A549 (cell line): ENCODE data around the gene LRRC8A. TPM values are rescaled to one million over a fixed set of nuclear protein-coding genes. Genes with fewer than 3 reads are reported as not detected.

Source experiments
- ATAC-seq, 2 experiments: fragments of 200-7000 bp in 1 of 2; fragments of >200 bp in 1 of 2; cut with Nextera tagmentation in 1 of 2; cut with Tn5 transposase in 1 of 2; 3 replicates each; pipeline versions ENCODE4 v1.8.0 to v1.9.1; 2018 to 2020; ENCODE audit warnings: mild to moderate bottlenecking in 1 of 2, moderate library complexity in 1 of 2
- CTCF ChIA-PET: fragments of 300-600 bp; sonication (Branson Sonifier 250); formaldehyde crosslinking; extraction: SDS; loops from one replicate; lab custom pipeline; 2021; ENCODE audit warnings: antibody characterized with exemption, inconsistent platforms; lab: Yijun Ruan, JAX
- POLR2A ChIA-PET: fragments of 350-600 bp; formaldehyde crosslinking; extraction: SDS; loops from one replicate; lab custom pipeline; 2021; ENCODE audit warnings: antibody characterized with exemption, inconsistent platforms; lab: Yijun Ruan, JAX
- DNase-seq, 2 experiments: peaks; one replicate each; pipeline versions ENCODE4 v3.0.0 to v3.0.0-alpha.2; 2011 to 2016; ENCODE audit warnings: low read depth in 1 of 2, low spot score in 1 of 2
- FAIRE-seq: peaks from 2 replicates; lab custom pipeline; 2011; peaks lifted over from hg19 to GRCh38; lab: Jason Lieb, UNC
- H3K27ac ChIP-seq, 2 experiments: fragments of >200 bp; sonication (Bioruptor Twin); formaldehyde crosslinking; 3 replicates each; pipeline ENCODE4 v1.5.1; 2016 to 2017
- H3K4me1 ChIP-seq: fragments of >200 bp; sonication (Bioruptor Twin); formaldehyde crosslinking; 3 replicates; pipeline ENCODE4 v1.6.1; 2016
- H3K4me2 ChIP-seq: fragments of >200 bp; sonication (Bioruptor Twin); formaldehyde crosslinking; 3 replicates; pipeline ENCODE4 v1.6.1; 2016
- H3K4me3 ChIP-seq: fragments of >200 bp; sonication (Bioruptor Twin); formaldehyde crosslinking; 3 replicates; pipeline ENCODE4 v1.5.1; 2016
- H3K9me3 ChIP-seq: fragments of >200 bp; sonication (Bioruptor Twin); formaldehyde crosslinking; 3 replicates; pipeline ENCODE4 v1.6.1; 2016
- CBX2 ChIP-seq: fragments of 200-600 bp; sonication (generic); IDR thresholded peaks from 2 replicates; pipeline ENCODE4 v1.6.1; 2016; ENCODE audit warnings: low read depth, mild to moderate bottlenecking, borderline replicate concordance
- CBX8 ChIP-seq: fragments of 200-600 bp; sonication (generic); IDR thresholded peaks from 2 replicates; pipeline ENCODE4 v1.6.1; 2016
- CEBPB ChIP-seq, 2 experiments: fragments of >200 bp in 1 of 2; sonication (Bioruptor Twin) in 1 of 2; formaldehyde crosslinking in 1 of 2; IDR thresholded peaks; 2 replicates each; pipeline ENCODE4 v1.6.1; 2012 to 2016
- CHD4 ChIP-seq: fragments of 200-600 bp; sonication (generic); IDR thresholded peaks from 2 replicates; pipeline ENCODE4 v1.6.1; 2016; ENCODE audit warnings: antibody characterized with exemption, mild to moderate bottlenecking, borderline replicate concordance
- EHF ChIP-seq: fragments of 250-450 bp; sonication (Bioruptor Pico); IDR thresholded peaks from 2 replicates; pipeline ENCODE4 v1.5.0; 2020; ENCODE audit warnings: mild to moderate bottlenecking
- EP300 ChIP-seq, 2 experiments: fragments of >200 bp; sonication (Bioruptor Twin); formaldehyde crosslinking; IDR thresholded peaks; 2 replicates in 1 of 2; 3 replicates in 1 of 2; pipeline ENCODE4 v1.6.1; 2016 to 2017
- FOXS1 ChIP-seq: fragments of 250-450 bp; sonication (Bioruptor Pico); IDR thresholded peaks from 2 replicates; pipeline ENCODE4 v1.5.0; 2020; ENCODE audit warnings: mild to moderate bottlenecking, moderate library complexity
- GATA3 ChIP-seq: IDR thresholded peaks from 2 replicates; pipeline ENCODE4 v1.6.1; 2012; ENCODE audit warnings: borderline replicate concordance
- JUNB ChIP-seq: fragments of >200 bp; sonication (Bioruptor Twin); formaldehyde crosslinking; IDR thresholded peaks from 2 replicates; pipeline ENCODE4 v1.6.1; 2016
- KDM1A ChIP-seq: fragments of 200-600 bp; sonication (generic); IDR thresholded peaks from 2 replicates; pipeline ENCODE4 v1.6.1; 2016; ENCODE audit warnings: low read depth, mild to moderate bottlenecking
- KDM5A ChIP-seq: fragments of 200-600 bp; sonication (generic); IDR thresholded peaks from 2 replicates; pipeline ENCODE4 v1.6.1; 2016; ENCODE audit warnings: antibody characterized with exemption, mild to moderate bottlenecking
- NFE2L2 ChIP-seq: fragments of 150-350 bp; conservative IDR thresholded peaks from 2 replicates; pipeline ENCODE4 v1.6.1; 2014; ENCODE audit warnings: low read length
- PHF8 ChIP-seq: fragments of 200-600 bp; sonication (generic); IDR thresholded peaks from 2 replicates; pipeline ENCODE4 v1.6.1; 2016; ENCODE audit warnings: low read depth, mild to moderate bottlenecking, antibody characterized with exemption, moderate library complexity, borderline replicate concordance
- POLR2AphosphoS2 ChIP-seq: conservative IDR thresholded peaks from 2 replicates; pipeline ENCODE4 v1.6.1; 2012; ENCODE audit warnings: low read length, improper control_type of control experiment, inconsistent platforms
- RCOR1 ChIP-seq: fragments of 150-350 bp; IDR thresholded peaks from 2 replicates; pipeline ENCODE4 v1.6.1; 2014; ENCODE audit warnings: antibody characterized with exemption, low read length, low read depth
- RNF2 ChIP-seq: fragments of 200-600 bp; sonication (generic); IDR thresholded peaks from 2 replicates; pipeline ENCODE4 v1.6.1; 2016; ENCODE audit warnings: low read depth, mild to moderate bottlenecking, antibody characterized with exemption, moderate library complexity, borderline replicate concordance
- SMC3 ChIP-seq: fragments of >200 bp; sonication (Bioruptor Twin); formaldehyde crosslinking; IDR thresholded peaks from 3 replicates; pipeline ENCODE4 v1.6.1; 2018; ENCODE audit warnings: inconsistent platforms
- ZC3H11A ChIP-seq: fragments of 450-650 bp; IDR thresholded peaks from 2 replicates; pipeline ENCODE4 v1.6.1; 2014; ENCODE audit warnings: antibody characterized with exemption, mild to moderate bottlenecking
- ZFP36 ChIP-seq: fragments of 450-650 bp; IDR thresholded peaks from 2 replicates; pipeline ENCODE4 v1.6.1; 2014; ENCODE audit warnings: borderline replicate concordance; ENCODE audit not compliant: partially characterized antibody
- ZSCAN20 ChIP-seq: fragments of 250-450 bp; sonication (Bioruptor Pico); IDR thresholded peaks from 2 replicates; pipeline ENCODE4 v1.8.0; 2022; ENCODE audit warnings: mild to moderate bottlenecking, moderate library complexity
- WGBS: methylation state at CpG from one replicate; pipeline ENCODE4 v1.1.6; 2017; ENCODE audit errors: missing lambda C conversion rate; 5-methylcytosine and 5-hydroxymethylcytosine counted together
- polyA plus RNA-seq, 4 experiments: library from polyadenylated mRNA; depleted of rRNA in 3 of 4; stranded (reverse); fragments of >200 nt; fragmentation: RNase III in 1 of 4; extraction: RNeasy Plus Mini Kit Qiagen cat#74134 plus additional on column Dnase treatment in 1 of 4; gene quantifications; 2 replicates in 3 of 4; 3 replicates in 1 of 4; pipeline ENCODE4 v1.2.3, GENCODE V29; 2011 to 2017
- TF ChIP-seq, protein P1 (sequence below): IDR thresholded peaks from 2 replicates; pipeline ENCODE4 v1.6.1; 2012
- TF ChIP-seq, protein P2 (sequence below): fragments of 250-450 bp; sonication (Bioruptor Pico); IDR thresholded peaks from 2 replicates; pipeline ENCODE4 v1.5.0; 2020; ENCODE audit warnings: low read depth, mild to moderate bottlenecking, moderate library complexity
- TF ChIP-seq, protein P3 (sequence below): fragments of 250-450 bp; sonication (Bioruptor Pico); IDR thresholded peaks from 2 replicates; pipeline ENCODE4 v1.5.0; 2021; ENCODE audit warnings: mild to moderate bottlenecking, moderate library complexity, borderline replicate concordance
- TF ChIP-seq, protein P4 (sequence below): fragments of 150-350 bp; IDR thresholded peaks from 2 replicates; pipeline ENCODE4 v1.6.1; 2014; ENCODE audit warnings: low read depth, mild to moderate bottlenecking, low read length

LRRC8A gene
- polyA plus RNA-seq, 2 of the 4 experiments (the other 2 are of a cell fraction), result 22.9 to 25.9 TPM

DNA sequence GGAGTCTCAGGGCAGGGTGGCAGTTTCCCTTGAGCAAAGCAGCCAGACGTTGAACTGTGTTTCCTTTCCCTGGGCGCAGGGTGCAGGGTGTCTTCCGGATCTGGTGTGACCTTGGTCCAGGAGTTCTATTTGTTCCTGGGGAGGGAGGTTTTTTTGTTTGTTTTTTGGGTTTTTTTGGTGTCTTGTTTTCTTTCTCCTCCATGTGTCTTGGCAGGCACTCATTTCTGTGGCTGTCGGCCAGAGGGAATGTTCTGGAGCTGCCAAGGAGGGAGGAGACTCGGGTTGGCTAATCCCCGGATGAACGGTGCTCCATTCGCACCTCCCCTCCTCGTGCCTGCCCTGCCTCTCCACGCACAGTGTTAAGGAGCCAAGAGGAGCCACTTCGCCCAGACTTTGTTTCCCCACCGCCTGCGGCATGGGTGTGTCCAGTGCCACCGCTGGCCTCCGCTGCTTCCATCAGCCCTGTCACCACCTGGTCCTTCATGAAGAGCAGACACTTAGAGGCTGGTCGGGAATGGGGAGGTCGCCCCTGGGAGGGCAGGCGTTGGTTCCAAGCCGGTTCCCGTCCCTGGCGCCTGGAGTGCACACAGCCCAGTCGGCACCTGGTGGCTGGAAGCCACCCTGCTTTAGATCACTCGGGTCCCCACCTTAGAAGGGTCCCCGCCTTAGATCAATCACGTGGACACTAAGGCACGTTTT is 35.4 kb downstream of the LRRC8A start:
- no peak for FAIRE-seq
- POLR2A ChIA-PET, result no interaction called here
- no peak overlapping the region for H3K4me3 ChIP-seq
- peaks cover 71% of the 10 kb centered on the region for H3K4me1 ChIP-seq
- CTCF ChIA-PET, result interaction anchor here (1.0 to 14.3 kb wide), 4 partner anchors 8 to 53 kb away, joined by 3 to 244 read pairs (median 23); no protein-coding TSS in a partner anchor
- H3K27ac ChIP-seq, result peak overlapping the region; percentile 76 to 84
- no peaks in the 10 kb centered on the region for H3K9me3 ChIP-seq
- TF ChIP-seq CHD4, result no peak
- TF ChIP-seq, protein P1, sequence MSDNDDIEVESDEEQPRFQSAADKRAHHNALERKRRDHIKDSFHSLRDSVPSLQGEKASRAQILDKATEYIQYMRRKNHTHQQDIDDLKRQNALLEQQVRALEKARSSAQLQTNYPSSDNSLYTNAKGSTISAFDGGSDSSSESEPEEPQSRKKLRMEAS, result peak; percentile 69
- TF ChIP-seq, all 56 proteins: peak for 1
- DNase-seq (peak in 1 of 2 experiments; percentile 68), ATAC-seq (0 out of 6 replicates have a peak, but pooled peaks of 1 of the 2 experiments have one; percentile 2)
- peak overlapping the region; percentile 57; the same call in 2 of the 3 replicates for H3K4me2 ChIP-seq
- 65% methylated on average over 26 of the region's 26 CpGs for WGBS

DNA sequence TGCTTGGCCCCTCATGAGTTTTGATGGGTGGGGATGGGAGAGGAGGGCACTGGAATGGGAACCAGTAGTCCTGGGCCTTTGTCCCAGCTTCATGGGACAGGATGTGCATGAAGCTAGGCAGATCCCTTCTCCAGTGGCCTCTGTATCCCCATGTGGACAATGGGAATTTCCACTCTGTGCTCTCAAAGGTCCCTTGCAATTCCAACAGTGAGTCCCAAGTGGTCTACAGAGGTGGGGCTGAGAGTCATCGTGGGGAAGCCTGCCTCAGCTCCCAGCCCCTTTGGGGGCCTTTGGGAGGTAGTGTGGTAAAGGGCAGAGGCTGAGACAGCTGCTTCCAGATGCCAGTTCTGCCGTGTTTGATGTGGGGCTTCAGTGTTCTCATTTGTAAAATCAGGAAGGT is 37.0 kb downstream of the LRRC8A start:
- FAIRE-seq, result no peak
- no peak for TF ChIP-seq NFE2L2
- TF ChIP-seq CEBPB (IDR thresholded peaks at IDR 0.05), result no peak
- TF ChIP-seq ZC3H11A, result no peak
- TF ChIP-seq POLR2AphosphoS2, result no peak
- TF ChIP-seq FOXS1, result no peak
- TF ChIP-seq, protein P2, sequence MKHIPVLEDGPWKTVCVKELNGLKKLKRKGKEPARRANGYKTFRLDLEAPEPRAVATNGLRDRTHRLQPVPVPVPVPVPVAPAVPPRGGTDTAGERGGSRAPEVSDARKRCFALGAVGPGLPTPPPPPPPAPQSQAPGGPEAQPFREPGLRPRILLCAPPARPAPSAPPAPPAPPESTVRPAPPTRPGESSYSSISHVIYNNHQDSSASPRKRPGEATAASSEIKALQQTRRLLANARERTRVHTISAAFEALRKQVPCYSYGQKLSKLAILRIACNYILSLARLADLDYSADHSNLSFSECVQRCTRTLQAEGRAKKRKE, result no peak
- TF ChIP-seq CBX8, result no peak
- TF ChIP-seq GATA3, result no peak
- TF ChIP-seq, protein P3, sequence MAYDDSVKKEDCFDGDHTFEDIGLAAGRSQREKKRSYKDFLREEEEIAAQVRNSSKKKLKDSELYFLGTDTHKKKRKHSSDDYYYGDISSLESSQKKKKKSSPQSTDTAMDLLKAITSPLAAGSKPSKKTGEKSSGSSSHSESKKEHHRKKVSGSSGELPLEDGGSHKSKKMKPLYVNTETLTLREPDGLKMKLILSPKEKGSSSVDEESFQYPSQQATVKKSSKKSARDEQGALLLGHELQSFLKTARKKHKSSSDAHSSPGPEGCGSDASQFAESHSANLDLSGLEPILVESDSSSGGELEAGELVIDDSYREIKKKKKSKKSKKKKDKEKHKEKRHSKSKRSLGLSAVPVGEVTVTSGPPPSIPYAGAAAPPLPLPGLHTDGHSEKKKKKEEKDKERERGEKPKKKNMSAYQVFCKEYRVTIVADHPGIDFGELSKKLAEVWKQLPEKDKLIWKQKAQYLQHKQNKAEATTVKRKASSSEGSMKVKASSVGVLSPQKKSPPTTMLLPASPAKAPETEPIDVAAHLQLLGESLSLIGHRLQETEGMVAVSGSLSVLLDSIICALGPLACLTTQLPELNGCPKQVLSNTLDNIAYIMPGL (CRISPR knock-in tag), result no peak
- no peak for TF ChIP-seq RNF2
- no peak for TF ChIP-seq RCOR1
- TF ChIP-seq JUNB, result no peak
- TF ChIP-seq, protein P4, sequence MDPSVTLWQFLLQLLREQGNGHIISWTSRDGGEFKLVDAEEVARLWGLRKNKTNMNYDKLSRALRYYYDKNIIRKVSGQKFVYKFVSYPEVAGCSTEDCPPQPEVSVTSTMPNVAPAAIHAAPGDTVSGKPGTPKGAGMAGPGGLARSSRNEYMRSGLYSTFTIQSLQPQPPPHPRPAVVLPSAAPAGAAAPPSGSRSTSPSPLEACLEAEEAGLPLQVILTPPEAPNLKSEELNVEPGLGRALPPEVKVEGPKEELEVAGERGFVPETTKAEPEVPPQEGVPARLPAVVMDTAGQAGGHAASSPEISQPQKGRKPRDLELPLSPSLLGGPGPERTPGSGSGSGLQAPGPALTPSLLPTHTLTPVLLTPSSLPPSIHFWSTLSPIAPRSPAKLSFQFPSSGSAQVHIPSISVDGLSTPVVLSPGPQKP, result no peak
- TF ChIP-seq CBX2, result no peak
- TF ChIP-seq, all 56 proteins: peak for 0
- CTCF ChIA-PET, result interaction anchor here (0.6 to 14.3 kb wide), 5 partner anchors 9 to 55 kb away, joined by 3 to 244 read pairs (median 4); no protein-coding TSS in a partner anchor
- Histone ChIP-seq H3K4me1 (peaks cover 54% of the 10 kb centered on the region), H3K4me3 (no peak overlapping the region), H3K9me3 (no peaks in the 10 kb centered on the region), H3K4me2 (no peak overlapping the region), H3K27ac (peak overlapping the region; percentile 60 to 61; a peak in 3 of 6 replicates)
- DNase-seq (no peak), ATAC-seq (no peak)
- POLR2A ChIA-PET, result no interaction called here
- 65% methylated on average over 2 of the region's 2 CpGs for WGBS

DNA sequence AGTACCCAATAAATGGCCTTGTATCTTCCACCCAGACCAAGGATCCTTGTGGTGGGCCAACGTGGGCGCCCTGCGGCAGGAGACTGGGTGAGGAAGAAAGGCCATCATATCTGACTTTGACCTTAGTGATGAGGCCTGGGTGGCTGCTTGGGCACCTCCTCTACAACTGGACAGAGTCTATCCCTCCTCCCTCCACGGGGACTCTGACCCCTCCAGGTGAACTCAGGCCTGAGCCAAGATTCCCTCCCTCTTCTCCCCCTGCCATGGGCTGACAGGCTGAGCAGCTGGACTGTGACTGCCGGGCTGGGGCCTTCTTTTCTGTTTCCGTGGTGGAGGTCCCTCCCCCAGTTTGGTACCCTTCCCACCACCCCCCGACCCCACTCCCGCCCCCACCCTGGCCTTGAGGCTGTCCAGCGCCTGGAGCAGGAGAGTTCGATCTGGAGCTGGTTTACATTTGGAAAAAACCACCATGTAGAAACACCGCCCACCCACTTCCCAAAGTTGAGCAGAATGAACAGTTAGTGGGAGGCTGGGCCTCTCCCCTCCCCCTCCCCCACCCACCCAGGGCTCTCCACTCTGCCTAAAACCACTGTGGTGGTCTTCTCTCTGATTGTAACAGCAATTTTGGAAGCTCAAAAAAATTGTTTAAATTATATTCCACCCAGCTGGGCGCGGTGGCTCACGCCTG is 37.6 kb downstream of the LRRC8A start:
- Histone ChIP-seq H3K9me3 (no peaks in the 10 kb centered on the region), H3K27ac (peak overlapping the region; percentile 60 to 61; a peak in 3 of 6 replicates), H3K4me2 (no peak overlapping the region), H3K4me3 (no peak overlapping the region), H3K4me1 (peaks cover 48% of the 10 kb centered on the region)
- POLR2A ChIA-PET, result no interaction called here
- CTCF ChIA-PET, result interaction anchor here (1.0 to 14.3 kb wide), 6 partner anchors 9 to 56 kb away, joined by 3 to 244 read pairs (median 4); no protein-coding TSS in a partner anchor
- WGBS, result 89% methylated on average over 11 of the region's 14 CpGs
- FAIRE-seq (no peak), ATAC-seq (no peak), DNase-seq (no peak)
- TF ChIP-seq EHF (CRISPR knock-in tag), result no peak
- no peak for TF ChIP-seq SMC3
- TF ChIP-seq, protein P3 (CRISPR knock-in tag), result no peak
- TF ChIP-seq EP300 (IDR thresholded peaks at IDR 0.05), result no peak
- TF ChIP-seq, protein P2, result no peak
- TF ChIP-seq PHF8, result no peak
- TF ChIP-seq RCOR1, result no peak
- TF ChIP-seq ZSCAN20 (CRISPR knock-in tag), result no peak
- TF ChIP-seq ZFP36, result no peak
- no peak for TF ChIP-seq KDM5A
- no peak for TF ChIP-seq KDM1A
- no peak for TF ChIP-seq NFE2L2
